Glutamatergic neuron (in vitro differentiated cells): Measurements from ENCODE around the gene DIP2A. TPM values are rescaled to one million over a fixed set of nuclear protein-coding genes. Genes with fewer than 3 reads are reported as not detected.
A peak's percentile ranks its signal among the peaks of the same experiment; 100 is the strongest.
"Not testable (repeated sequence)": the region's sequence is repeated elsewhere in the genome, so short reads cannot be mapped to it uniquely, and the experiment has no call there.

Source experiments
- DNase-seq: peaks from one replicate; pipeline ENCODE4 v3.0.0; 2022
- H3K27ac Mint-ChIP-seq: one replicate; pipeline ENCODE4 v1.8.0; 2020; ENCODE audit warnings: mild to moderate bottlenecking, mixed read lengths, inconsistent platforms; ENCODE audit not compliant: unreplicated experiment
- H3K27me3 Mint-ChIP-seq: one replicate; pipeline ENCODE4 v1.8.0; 2020; ENCODE audit warnings: mild to moderate bottlenecking, moderate library complexity, mixed read lengths, inconsistent platforms; ENCODE audit not compliant: unreplicated experiment
- H3K36me3 Mint-ChIP-seq: one replicate; pipeline ENCODE4 v1.8.0; 2020; ENCODE audit warnings: mild to moderate bottlenecking, mixed read lengths, inconsistent platforms; ENCODE audit not compliant: unreplicated experiment
- H3K4me1 Mint-ChIP-seq: one replicate; pipeline ENCODE4 v1.8.0; 2020; ENCODE audit warnings: mild to moderate bottlenecking, low read depth, mixed read lengths, inconsistent platforms; ENCODE audit not compliant: unreplicated experiment
- H3K4me3 Mint-ChIP-seq: one replicate; pipeline ENCODE4 v1.8.0; 2020; ENCODE audit warnings: mild to moderate bottlenecking, mixed read lengths, inconsistent platforms; ENCODE audit not compliant: unreplicated experiment
- H3K9me3 Mint-ChIP-seq: one replicate; pipeline ENCODE4 v1.8.0; 2020; ENCODE audit warnings: mild to moderate bottlenecking, moderate library complexity, mixed read lengths, inconsistent platforms; ENCODE audit not compliant: unreplicated experiment
- CTCF ChIP-seq: fragments of 200-600 bp; sonication (generic); IDR thresholded peaks from one replicate; pipeline ENCODE4 v1.5.0; 2021; ENCODE audit not compliant: partially characterized antibody, unreplicated experiment
- total RNA-seq: library from RNA; stranded (reverse); fragmentation: NEBNext Ultra II Directional; extraction: Animal tissue kit (Norgen Biotek cat#: 25700); gene quantifications from one replicate; pipeline ENCODE4 v1.2.1, GENCODE V29; 2021; ENCODE audit not compliant: unreplicated experiment

Gene DIP2A
- total RNA-seq, 1 donor from 2014 or later = 55.4 TPM

GRCh38 chr21:46448108-46448507 lies 10.6 kb upstream of the DIP2A start:
- Mint-ChIP-seq H3K36me3 (peaks cover 25% of the 10 kb centered on the region), H3K4me1 (no peaks in the 10 kb centered on the region), H3K27me3 (peaks cover 9% of the 10 kb centered on the region), H3K4me3 (no peak overlapping the region), H3K27ac (peak overlapping the region; percentile 49), H3K9me3 (peaks cover 12% of the 10 kb centered on the region)
- no peak for DNase-seq
- no peak for TF ChIP-seq CTCF

- Mint-ChIP-seq H3K9me3 (peaks cover 12% of the 10 kb centered on the region), H3K36me3 (peaks cover 25% of the 10 kb centered on the region)
- DNase-seq, H3K27ac Mint-ChIP-seq, H3K4me1 Mint-ChIP-seq, H3K27me3 Mint-ChIP-seq, H3K4me3 Mint-ChIP-seq: not testable (repeated sequence)
These were observed 9.8 kb upstream of the DIP2A start for GRCh38 chr21:46448855-46449254.

- no peak overlapping the region for H3K27ac Mint-ChIP-seq
- H3K27me3 Mint-ChIP-seq = peaks cover 9% of the 10 kb centered on the region
- DNase-seq = no peak
- H3K4me1 Mint-ChIP-seq = no peaks in the 10 kb centered on the region
- H3K36me3 Mint-ChIP-seq = peaks cover 16% of the 10 kb centered on the region
- no peak overlapping the region for H3K4me3 Mint-ChIP-seq
- peaks cover 10% of the 10 kb centered on the region for H3K9me3 Mint-ChIP-seq
- TF ChIP-seq CTCF = no peak
These were observed 6.0 kb upstream of the DIP2A start for GRCh38 chr21:46452710-46453109.

- TF ChIP-seq CTCF = no peak
- Mint-ChIP-seq H3K27me3 (peaks cover 9% of the 10 kb centered on the region), H3K4me1 (no peaks in the 10 kb centered on the region), H3K9me3 (peaks cover 8% of the 10 kb centered on the region), H3K36me3 (peaks cover 5% of the 10 kb centered on the region), H3K4me3 (no peak overlapping the region), H3K27ac (no peak overlapping the region)
- DNase-seq = no peak
These were observed 4.5 kb upstream of the DIP2A start for GRCh38 chr21:46454142-46454541.

GRCh38 chr21:46454634-46455390 lies 3.9 kb upstream of the DIP2A start:
- Mint-ChIP-seq H3K4me1 (no peaks in the 10 kb centered on the region), H3K36me3 (peaks cover 5% of the 10 kb centered on the region), H3K27ac (no peak overlapping the region), H3K27me3 (peaks cover 9% of the 10 kb centered on the region), H3K9me3 (peaks cover 8% of the 10 kb centered on the region), H3K4me3 (no peak overlapping the region)
- DNase-seq = no peak
- TF ChIP-seq CTCF = no peak
